GM19240 (cell line): ENCODE results near the gene PICALM.

Source experiments
- DNase-seq: peaks from one replicate; pipeline ENCODE4 v3.0.0; 2011; ENCODE audit warnings: low spot score; ENCODE audit not compliant: insufficient read length

PICALM gene

GRCh38 chr11:86079421-86079820 is 10.5 kb upstream of the PICALM start:
- DNase-seq, result no peak

DNA sequence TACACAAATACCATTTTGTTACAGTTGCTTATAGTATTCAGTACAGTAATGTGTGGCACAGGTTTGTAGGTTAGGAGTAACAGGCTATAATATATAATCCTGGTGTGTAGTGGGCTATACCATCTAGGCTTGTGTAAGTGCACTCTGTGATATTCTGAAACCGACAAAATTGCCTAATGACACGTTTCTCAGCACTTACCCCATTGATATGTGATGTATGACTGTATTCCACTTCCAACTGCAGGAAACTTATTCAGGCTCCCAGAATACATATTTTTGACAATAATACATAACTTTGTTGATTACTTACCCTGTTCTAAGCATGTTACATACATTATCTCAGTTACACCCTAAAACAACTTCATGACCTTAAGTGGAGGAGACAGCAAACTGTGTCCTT is 5.1 kb upstream of the PICALM start:
- no peak for DNase-seq

- no peak for DNase-seq
These were observed 3.3 kb upstream of the PICALM start for GRCh38 chr11:86072211-86072610.

GRCh38 chr11:86070142-86071056 is 1.5 kb upstream of the PICALM start:
- DNase-seq, result no peak

GRCh38 chr11:86069408-86070101 is 671 bp upstream of the PICALM start:
- DNase-seq, result no peak

DNA sequence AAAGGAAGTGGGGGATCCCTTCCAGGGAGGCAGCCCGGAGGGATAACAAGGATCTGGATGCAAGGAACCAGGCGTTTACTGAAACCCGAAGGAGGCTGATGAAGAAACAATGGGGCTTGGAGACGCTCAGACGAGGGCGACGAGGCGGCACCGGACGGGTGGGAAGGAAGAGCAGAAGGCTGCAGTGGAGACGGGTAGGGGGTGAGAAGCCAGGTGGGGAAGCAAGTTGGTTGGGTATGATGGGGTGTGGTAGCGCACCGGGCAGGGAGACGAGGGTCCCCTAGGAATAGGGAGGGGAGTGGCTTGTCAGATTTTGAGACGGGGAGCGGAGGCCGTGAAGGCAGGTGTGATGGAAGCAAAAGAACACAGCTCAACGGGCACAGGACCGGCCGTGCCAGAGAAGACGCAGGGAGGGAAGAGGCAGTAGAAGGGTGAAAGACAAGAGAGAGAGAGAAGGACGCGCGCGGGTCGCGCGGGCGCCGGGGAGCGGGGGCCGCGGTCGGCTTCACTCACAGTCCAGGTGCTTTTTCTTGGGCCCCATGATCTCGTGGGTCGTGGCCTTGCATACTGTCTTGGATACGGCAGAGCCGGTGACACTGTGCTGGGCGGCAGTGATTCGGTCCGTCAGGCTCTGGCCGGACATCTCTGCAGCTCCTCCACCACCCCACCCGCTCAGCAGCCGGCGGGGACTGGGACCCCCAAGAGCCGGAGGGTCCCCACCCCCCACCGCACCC is 579 bp downstream of the PICALM start:
- no peak for DNase-seq

GRCh38 chr11:86067851-86068137 is 1.1 kb downstream of the PICALM start:
- no peak for DNase-seq

GRCh38 chr11:86067009-86067850 is 1.7 kb downstream of the PICALM start:
- no peak for DNase-seq

DNA sequence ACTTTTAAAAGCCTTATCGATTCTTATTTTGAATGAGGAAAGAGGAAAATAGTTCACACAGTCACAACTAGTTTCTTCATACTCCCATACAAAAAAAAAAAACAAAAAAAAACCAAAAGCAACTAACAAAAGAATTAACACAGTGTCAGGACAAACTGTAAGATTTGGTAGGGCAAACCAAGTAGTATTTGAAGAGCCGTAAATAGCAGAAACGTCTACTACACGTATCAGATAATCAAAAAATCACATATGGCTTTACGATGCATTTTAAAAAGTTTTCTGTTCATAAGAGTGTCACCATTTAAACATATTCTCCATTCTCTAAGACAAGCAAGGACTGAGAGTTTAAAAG is 2.3 kb downstream of the PICALM start:
- DNase-seq, result no peak

GRCh38 chr11:86066033-86066432 is 2.9 kb downstream of the PICALM start:
- DNase-seq, result no peak

- DNase-seq, result no peak
These were observed 4.6 kb downstream of the PICALM start for GRCh38 chr11:86064220-86064803.

DNA sequence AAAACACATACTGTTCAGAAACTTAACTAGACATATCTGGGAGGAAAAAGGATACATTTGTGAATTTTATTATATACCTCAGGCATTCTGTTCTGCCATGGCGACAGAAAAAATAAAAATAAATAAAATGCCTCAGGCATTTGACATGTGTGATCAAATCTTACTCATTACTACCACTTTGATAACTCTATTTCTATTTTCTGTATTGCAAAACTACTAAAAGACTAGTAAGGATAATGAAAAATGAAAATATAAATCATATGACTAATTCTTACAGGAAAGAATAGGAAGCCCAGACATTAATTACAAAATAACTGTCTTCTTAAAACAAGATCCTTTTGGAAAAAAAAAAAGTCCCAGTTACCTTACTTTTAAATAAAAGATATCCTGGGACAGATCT is 5.3 kb downstream of the PICALM start:
- DNase-seq, result no peak

GRCh38 chr11:86062719-86063118 is 6.2 kb downstream of the PICALM start:
- no peak for DNase-seq

DNA sequence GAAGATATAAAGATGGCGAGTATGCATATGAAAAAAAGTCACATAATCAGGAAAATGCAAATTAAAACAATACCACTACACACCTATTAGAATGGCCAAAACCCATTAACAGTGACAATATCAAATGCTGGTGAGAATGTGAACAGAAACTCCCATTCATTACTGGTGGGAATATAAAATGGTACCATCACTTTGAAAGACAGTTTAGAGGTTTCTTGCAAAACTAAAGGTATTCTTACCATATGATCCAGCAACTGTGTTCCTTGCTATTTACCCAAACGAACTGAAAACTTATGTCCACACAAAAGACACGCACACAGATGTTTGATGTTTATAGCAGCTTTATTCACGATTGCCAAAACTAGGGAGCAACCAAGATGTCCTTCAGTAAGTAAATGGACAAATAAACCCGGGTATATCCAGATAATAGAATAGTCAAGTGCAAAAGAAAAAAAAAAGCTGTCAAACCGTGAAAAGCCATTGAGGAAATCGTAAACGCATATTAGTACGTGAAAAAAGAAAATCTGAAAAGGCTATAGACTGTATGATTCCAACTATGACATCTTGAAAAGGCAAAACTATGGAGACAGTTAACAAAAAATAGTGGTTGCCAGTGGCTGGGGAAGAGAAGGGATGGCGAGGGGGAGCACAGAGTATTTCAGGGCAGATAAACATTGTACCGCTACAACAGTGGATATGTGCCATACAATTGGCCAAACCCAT is 7.2 kb downstream of the PICALM start:
- no peak for DNase-seq

DNA sequence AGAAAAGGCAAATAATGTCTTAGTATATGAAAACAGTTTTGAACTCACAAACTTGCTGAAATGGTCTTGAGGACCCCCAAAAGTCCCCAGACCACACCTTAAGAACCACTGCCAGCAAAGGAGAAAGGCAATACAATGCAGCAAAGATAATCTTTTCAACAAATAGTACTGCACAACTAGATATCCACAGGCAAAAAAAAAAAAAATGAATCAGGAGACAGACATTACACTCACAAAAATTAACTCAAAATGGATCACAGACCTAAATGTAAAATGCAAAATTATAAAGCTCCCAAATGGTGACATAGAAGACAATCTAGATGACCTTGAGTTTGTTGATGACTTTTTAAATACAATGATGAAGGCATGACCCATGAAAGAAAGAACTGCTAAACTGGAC is 8.3 kb downstream of the PICALM start:
- no peak for DNase-seq

- no peak for DNase-seq
These were observed 10.5 kb downstream of the PICALM start for GRCh38 chr11:86058360-86058759.

DNA sequence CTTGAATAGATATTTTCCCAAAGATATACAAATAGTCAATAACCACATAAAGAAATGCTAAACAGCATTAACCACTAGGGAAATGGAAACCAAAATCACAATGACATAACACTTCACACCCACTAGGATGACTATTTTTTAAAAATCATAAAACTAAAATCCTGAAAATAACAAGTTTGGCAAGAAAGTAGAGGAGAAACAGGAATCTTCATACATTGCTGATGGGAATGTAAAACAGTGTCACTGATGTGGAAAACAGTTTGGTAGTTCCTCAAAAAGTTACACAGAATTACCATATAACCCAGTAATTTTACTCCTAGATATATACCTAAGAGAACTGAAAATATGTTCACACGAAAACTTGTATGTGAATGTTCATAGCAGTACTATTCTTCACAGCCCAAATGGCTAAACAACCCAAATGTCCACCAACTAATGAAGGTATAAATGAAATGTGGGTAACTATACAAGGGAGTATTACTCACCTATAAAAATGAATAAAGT is 12.5 kb downstream of the PICALM start:
- no peak for DNase-seq

GRCh38 chr11:86052693-86053641 is 15.9 kb downstream of the PICALM start:
- DNase-seq, result no peak

DNA sequence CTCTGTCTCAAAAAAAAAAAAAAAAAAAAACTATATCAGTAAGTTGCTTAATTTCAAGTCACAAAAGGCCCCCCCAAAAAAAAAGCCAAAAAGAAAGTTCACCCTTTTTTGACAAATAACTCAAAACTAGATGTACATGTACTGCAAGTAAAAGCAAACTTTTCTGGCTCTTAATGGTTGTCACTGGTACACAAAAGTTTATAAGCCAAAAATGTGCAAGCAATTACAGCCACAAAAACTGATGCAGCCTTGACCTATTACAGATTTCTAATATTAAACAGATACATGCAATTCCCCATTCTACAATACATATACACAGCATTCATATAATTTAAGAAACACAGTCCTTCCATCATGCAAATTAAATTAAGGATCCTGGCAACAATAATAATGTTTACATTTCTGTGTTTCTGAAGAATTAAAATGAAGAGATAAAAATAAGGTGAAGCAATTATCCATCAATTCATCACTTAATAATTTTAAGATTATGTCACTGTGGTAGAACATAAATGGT is 18.6 kb downstream of the PICALM start:
- DNase-seq, result no peak
